Myometrial cell (primary cell): Measurements from ENCODE around the gene TAPT1. TPM values are rescaled to one million over a fixed set of nuclear protein-coding genes. Genes with fewer than 3 reads are reported as not detected.

Experiments
- total RNA-seq: library from RNA; depleted of rRNA; stranded (reverse); fragments of >200 nt; gene quantifications from 2 replicates; pipeline ENCODE4 v1.2.3, GENCODE V29; 2015

Gene TAPT1, protein sequence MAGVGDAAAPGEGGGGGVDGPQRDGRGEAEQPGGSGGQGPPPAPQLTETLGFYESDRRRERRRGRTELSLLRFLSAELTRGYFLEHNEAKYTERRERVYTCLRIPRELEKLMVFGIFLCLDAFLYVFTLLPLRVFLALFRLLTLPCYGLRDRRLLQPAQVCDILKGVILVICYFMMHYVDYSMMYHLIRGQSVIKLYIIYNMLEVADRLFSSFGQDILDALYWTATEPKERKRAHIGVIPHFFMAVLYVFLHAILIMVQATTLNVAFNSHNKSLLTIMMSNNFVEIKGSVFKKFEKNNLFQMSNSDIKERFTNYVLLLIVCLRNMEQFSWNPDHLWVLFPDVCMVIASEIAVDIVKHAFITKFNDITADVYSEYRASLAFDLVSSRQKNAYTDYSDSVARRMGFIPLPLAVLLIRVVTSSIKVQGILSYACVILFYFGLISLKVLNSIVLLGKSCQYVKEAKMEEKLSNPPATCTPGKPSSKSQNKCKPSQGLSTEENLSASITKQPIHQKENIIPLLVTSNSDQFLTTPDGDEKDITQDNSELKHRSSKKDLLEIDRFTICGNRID
- total RNA-seq: 7.4 and 10.1 TPM in 2 replicates

DNA sequence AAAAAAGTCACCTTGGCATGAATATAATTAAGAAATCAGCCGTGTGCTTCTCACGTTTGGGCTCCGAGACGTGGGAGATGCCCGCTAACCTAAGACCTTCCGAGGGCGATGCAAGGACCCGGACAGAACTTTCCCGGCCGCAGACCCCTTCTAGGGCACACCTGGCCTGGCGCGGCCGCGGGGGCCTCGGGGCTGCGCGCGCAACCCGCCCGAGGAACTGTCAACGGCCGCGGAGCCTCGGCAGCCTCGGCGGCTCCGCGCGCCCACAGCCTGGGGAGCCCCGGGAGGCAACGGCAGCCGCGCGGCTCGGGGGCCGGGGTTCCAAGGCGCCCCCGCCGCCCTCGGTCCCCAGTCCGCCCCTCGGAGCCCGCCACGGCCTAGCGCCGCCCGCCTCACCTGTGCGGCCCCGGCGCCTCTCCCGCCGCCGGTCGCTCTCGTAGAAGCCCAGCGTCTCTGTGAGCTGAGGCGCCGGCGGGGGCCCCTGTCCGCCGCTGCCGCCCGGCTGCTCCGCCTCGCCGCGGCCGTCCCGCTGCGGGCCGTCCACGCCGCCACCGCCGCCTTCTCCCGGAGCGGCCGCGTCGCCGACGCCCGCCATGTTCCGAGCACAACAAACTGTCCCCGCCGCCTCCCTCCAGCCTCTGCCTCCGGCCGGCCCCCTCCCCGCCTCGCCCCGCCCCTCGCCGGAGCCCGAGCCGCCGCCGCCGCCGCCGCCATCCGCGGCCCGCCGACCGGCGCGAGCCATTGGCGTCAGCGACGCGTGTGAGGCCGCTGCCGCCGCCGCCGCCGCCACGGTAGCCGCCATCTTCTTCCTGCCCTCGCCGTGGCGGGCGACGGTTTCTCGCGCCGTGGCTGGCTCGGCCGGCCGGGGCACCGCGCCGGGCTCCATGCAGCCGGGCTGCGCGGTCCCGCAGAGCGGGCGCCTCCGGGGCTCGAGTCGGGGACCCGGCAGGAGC, at the start of gene TAPT1:
Gene TAPT1, minus strand, starts transcription at position 609 of the 953 bp plus-strand sequence. Its CDS starts 14 bp downstream, at position 595.

Other genes with a start within 250 kb of the TAPT1 start
- gene PROM1, start 142.4 kb downstream of the TAPT1 start, total RNA-seq: 1.2 TPM in 1 of 2 replicates, not detected in the other